ACC112 (cell line): ENCODE measurements around the gene CDC20.
"Not testable (repeated sequence)": the region's sequence is repeated elsewhere in the genome, so short reads cannot be mapped to it uniquely, and the experiment has no call there.

Experiments used
- H2AFZ ChIP-seq: fragments of 200-600 bp; sonication (generic); one replicate; pipeline ENCODE4 v1.6.0; 2017; ENCODE audit warnings: antibody characterized with exemption, low read length; ENCODE audit not compliant: unreplicated experiment
- H3K27ac ChIP-seq: fragments of 200-600 bp; sonication (generic); 2 replicates; pipeline ENCODE4 v1.5.1; 2014; ENCODE audit warnings: low read depth, mild to moderate bottlenecking, antibody characterized with exemption, low read length, moderate library complexity
- H3K27me3 ChIP-seq: fragments of 200-600 bp; sonication (generic); 2 replicates; pipeline ENCODE4 v1.6.1; 2014; ENCODE audit warnings: mild to moderate bottlenecking, antibody characterized with exemption, low read length, moderate library complexity, mixed read lengths; ENCODE audit not compliant: insufficient read depth
- H3K36me3 ChIP-seq: fragments of 200-600 bp; sonication (generic); 2 replicates; pipeline ENCODE4 v1.6.1; 2016; ENCODE audit warnings: mild to moderate bottlenecking, antibody characterized with exemption, low read length, moderate library complexity, mixed read lengths; ENCODE audit not compliant: insufficient read depth
- H3K4me1 ChIP-seq: fragments of 200-600 bp; sonication (generic); one replicate; pipeline ENCODE4 v1.6.1; 2016; ENCODE audit warnings: low read length, mixed read lengths; ENCODE audit not compliant: insufficient read depth, unreplicated experiment, control insufficient read depth
- H3K4me3 ChIP-seq: fragments of 200-600 bp; sonication (generic); 2 replicates; pipeline ENCODE4 v1.5.1; 2014; ENCODE audit warnings: mild to moderate bottlenecking, low read depth, low read length
- H3K79me2 ChIP-seq: fragments of 200-600 bp; sonication (generic); one replicate; pipeline ENCODE4 v1.6.0; 2016; ENCODE audit warnings: low read length; ENCODE audit not compliant: control insufficient read depth, unreplicated experiment, insufficient read depth

CDC20 gene

GRCh38 chr1:43383449-43383848 lies 24.7 kb downstream of the CDC20 start:
- Histone ChIP-seq H2AFZ (no peak overlapping the region), H3K27me3 (no peaks in the 10 kb centered on the region), H3K4me3 (no peak overlapping the region), H3K4me1 (peaks cover 11% of the 10 kb centered on the region), H3K36me3 (peaks cover 32% of the 10 kb centered on the region), H3K79me2 (peaks cover 16% of the 10 kb centered on the region), H3K27ac (no peak overlapping the region)

GRCh38 chr1:43386676-43387075 lies 27.9 kb downstream of the CDC20 start:
- H3K4me3 ChIP-seq: no peak overlapping the region
- peaks cover 32% of the 10 kb centered on the region for H3K36me3 ChIP-seq
- no peaks in the 10 kb centered on the region for H3K27me3 ChIP-seq
- peaks cover 21% of the 10 kb centered on the region for H3K4me1 ChIP-seq
- H2AFZ ChIP-seq: no peak overlapping the region
- no peak overlapping the region for H3K27ac ChIP-seq
- H3K79me2 ChIP-seq: peaks cover 47% of the 10 kb centered on the region

GRCh38 chr1:43387976-43388599 lies 29.3 kb downstream of the CDC20 start:
- no peak overlapping the region for H2AFZ ChIP-seq
- H3K27me3 ChIP-seq: no peaks in the 10 kb centered on the region
- H3K27ac ChIP-seq: no peak overlapping the region
- peaks cover 21% of the 10 kb centered on the region for H3K4me1 ChIP-seq
- H3K4me3 ChIP-seq: peak overlapping the region; percentile 95
- peaks cover 54% of the 10 kb centered on the region for H3K79me2 ChIP-seq
- peaks cover 32% of the 10 kb centered on the region for H3K36me3 ChIP-seq

GRCh38 chr1:43388613-43389012 lies 29.8 kb downstream of the CDC20 start:
- H3K27ac ChIP-seq: no peak overlapping the region
- peak overlapping the region; percentile 95 for H3K4me3 ChIP-seq
- no peak overlapping the region for H2AFZ ChIP-seq
- no peaks in the 10 kb centered on the region for H3K27me3 ChIP-seq
- peaks cover 59% of the 10 kb centered on the region for H3K79me2 ChIP-seq
- H3K4me1 ChIP-seq: peaks cover 21% of the 10 kb centered on the region
- H3K36me3 ChIP-seq: peaks cover 32% of the 10 kb centered on the region

- Histone ChIP-seq H3K27me3 (no peaks in the 10 kb centered on the region), H2AFZ (peak within 1 kb of the TSS; percentile 85), H3K79me2 (peaks cover 59% of the 10 kb centered on the region), H3K36me3 (peaks cover 27% of the 10 kb centered on the region), H3K27ac (peak within 1 kb of the TSS; percentile 53), H3K4me3 (peak within 1 kb of the TSS; percentile 95), H3K4me1 (peaks cover 21% of the 10 kb centered on the region)
These were observed 30.8 kb downstream of the CDC20 start, which contains the start of the genes MED8 and SZT2 for GRCh38 chr1:43389326-43390313. MED8 (minus strand) TSS chr1:43389800; CDS start chr1:43389764, 36 bp downstream. SZT2 (plus strand) TSS chr1:43389899; CDS start chr1:43389969, 70 bp downstream.

GRCh38 chr1:43392702-43393101 lies 33.9 kb downstream of the CDC20 start:
- Histone ChIP-seq H3K79me2 (peaks cover 58% of the 10 kb centered on the region), H3K27me3 (no peaks in the 10 kb centered on the region)

GRCh38 chr1:43395523-43395922 lies 36.7 kb downstream of the CDC20 start:
- Histone ChIP-seq H2AFZ (no peak overlapping the region), H3K27ac (no peak overlapping the region), H3K4me1 (peaks cover 5% of the 10 kb centered on the region), H3K27me3 (no peaks in the 10 kb centered on the region), H3K79me2 (peaks cover 35% of the 10 kb centered on the region), H3K4me3 (no peak overlapping the region), H3K36me3 (no peaks in the 10 kb centered on the region; the same call in 1 of the 2 replicates)

More at GRCh38 chr1:43392702-43393101, 33.9 kb downstream of the CDC20 start:
- Histone ChIP-seq H3K36me3 (0 out of 2 replicates have a peak, but pooled peaks cover 1% of the 10 kb centered on the region), H3K4me3 (no peak overlapping the region), H3K4me1 (peaks cover 18% of the 10 kb centered on the region), H2AFZ (no peak overlapping the region), H3K27ac (no peak overlapping the region)

- peaks cover 34% of the 10 kb centered on the region for H3K79me2 ChIP-seq
- no peaks in the 10 kb centered on the region; the same call in 1 of the 2 replicates for H3K36me3 ChIP-seq
- no peaks in the 10 kb centered on the region for H3K4me1 ChIP-seq
- H3K27ac ChIP-seq: no peak overlapping the region
- H3K27me3 ChIP-seq: no peaks in the 10 kb centered on the region
- H2AFZ ChIP-seq: no peak overlapping the region
- H3K4me3 ChIP-seq: no peak overlapping the region
These were observed 37.3 kb downstream of the CDC20 start for GRCh38 chr1:43396059-43396458.

- peaks cover 2% of the 10 kb centered on the region; the same call in 1 of the 2 replicates for H3K36me3 ChIP-seq
- H3K4me3 ChIP-seq: no peak overlapping the region
- no peaks in the 10 kb centered on the region for H3K27me3 ChIP-seq
- peaks cover 26% of the 10 kb centered on the region for H3K79me2 ChIP-seq
- no peak overlapping the region for H2AFZ ChIP-seq
- no peaks in the 10 kb centered on the region for H3K4me1 ChIP-seq
- no peak overlapping the region for H3K27ac ChIP-seq
These were observed 39.4 kb downstream of the CDC20 start for GRCh38 chr1:43398227-43398626.

- not testable (repeated sequence) for H3K27me3 ChIP-seq, H3K4me3 ChIP-seq, H3K27ac ChIP-seq, H3K4me1 ChIP-seq, H2AFZ ChIP-seq
- H3K36me3 ChIP-seq: peaks cover 14% of the 10 kb centered on the region
- H3K79me2 ChIP-seq: peaks cover 15% of the 10 kb centered on the region
These were observed 41.7 kb downstream of the CDC20 start for GRCh38 chr1:43400441-43400840.
